IPS-15b (cell line): ENCODE measurements around the gene DIP2C.

Experiments
- H3K27me3 ChIP-seq: one replicate; pipeline ENCODE4 v1.6.1; 2013; ENCODE audit warnings: low read length; ENCODE audit not compliant: control insufficient read depth, insufficient read depth
- H3K36me3 ChIP-seq: one replicate; pipeline ENCODE4 v1.6.1; 2013; ENCODE audit warnings: low read length; ENCODE audit not compliant: control insufficient read depth, insufficient read depth
- H3K4me1 ChIP-seq: one replicate; pipeline ENCODE4 v1.6.1; 2013; ENCODE audit warnings: mild to moderate bottlenecking, low read length; ENCODE audit not compliant: control insufficient read depth, insufficient read depth
- H3K4me3 ChIP-seq: one replicate; pipeline ENCODE4 v1.5.1; 2013; ENCODE audit warnings: low read depth, low read length
- H3K9ac ChIP-seq: one replicate; pipeline ENCODE4 v1.6.1; 2013; ENCODE audit warnings: low read depth, mild to moderate bottlenecking, low read length
- H3K9me3 ChIP-seq: one replicate; pipeline ENCODE4 v1.6.1; 2013; ENCODE audit warnings: mild to moderate bottlenecking, low read length; ENCODE audit not compliant: control insufficient read depth, insufficient read depth

Gene DIP2C

DNA sequence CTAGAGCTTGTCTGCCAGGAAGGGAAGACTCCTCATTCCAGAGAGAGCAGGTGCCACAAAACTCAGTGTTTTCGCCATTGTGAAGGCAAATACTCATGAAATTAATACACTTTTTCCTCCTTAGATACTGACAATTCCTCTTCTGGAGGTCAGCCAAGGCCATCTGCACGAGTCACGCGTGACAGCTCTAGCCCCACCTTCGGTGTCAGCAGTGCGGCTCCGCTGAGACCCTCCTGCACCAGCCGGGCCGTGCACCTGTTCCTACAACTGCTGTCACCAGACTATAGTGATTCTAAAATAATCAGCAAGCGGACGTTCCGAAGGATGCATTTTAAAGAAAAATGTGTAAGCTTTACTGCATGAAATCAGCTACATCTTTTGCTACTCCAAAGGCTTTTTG, 127.7 kb downstream of the DIP2C start:
- no peaks in the 10 kb centered on the region for H3K36me3 ChIP-seq
- peaks cover 9% of the 10 kb centered on the region for H3K4me1 ChIP-seq
- H3K9me3 ChIP-seq: no peaks in the 10 kb centered on the region
- H3K9ac ChIP-seq: no peak overlapping the region
- H3K4me3 ChIP-seq: no peak overlapping the region
- H3K27me3 ChIP-seq: no peaks in the 10 kb centered on the region

DNA sequence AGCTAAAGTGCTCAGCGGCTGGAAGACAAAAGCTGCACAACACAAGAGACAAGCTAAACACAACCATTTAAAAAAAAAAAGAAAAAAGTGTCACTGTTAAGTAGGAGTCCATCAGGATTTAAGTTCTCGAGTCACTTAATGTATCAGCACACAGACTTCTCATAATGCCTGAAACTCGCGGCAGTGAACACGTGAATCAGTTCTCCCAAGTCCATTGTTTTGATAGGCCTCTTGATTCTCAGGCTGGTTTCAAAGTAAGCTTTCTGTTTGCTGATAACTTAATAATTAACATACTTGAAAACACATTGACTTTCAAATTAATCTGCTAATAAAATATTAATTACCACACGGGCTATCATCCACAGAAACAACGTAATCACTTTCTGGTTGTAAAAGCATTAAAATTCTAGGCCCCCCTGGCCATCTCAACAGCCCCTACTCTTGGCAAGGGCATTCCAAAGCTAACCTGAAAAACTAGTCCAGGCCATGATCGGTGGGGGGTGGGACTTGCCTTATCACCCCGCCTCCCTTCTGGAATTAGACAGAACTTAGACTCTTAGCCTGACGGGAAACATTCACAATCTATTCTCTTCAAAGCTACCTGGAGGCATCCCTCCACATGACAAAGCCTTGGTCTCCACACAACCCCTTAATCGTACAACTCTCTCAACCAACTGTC, 129.0 kb downstream of the DIP2C start:
- Histone ChIP-seq H3K9ac (no peak overlapping the region), H3K27me3 (no peaks in the 10 kb centered on the region), H3K36me3 (no peaks in the 10 kb centered on the region), H3K9me3 (no peaks in the 10 kb centered on the region), H3K4me1 (peaks cover 9% of the 10 kb centered on the region), H3K4me3 (no peak overlapping the region)

DNA sequence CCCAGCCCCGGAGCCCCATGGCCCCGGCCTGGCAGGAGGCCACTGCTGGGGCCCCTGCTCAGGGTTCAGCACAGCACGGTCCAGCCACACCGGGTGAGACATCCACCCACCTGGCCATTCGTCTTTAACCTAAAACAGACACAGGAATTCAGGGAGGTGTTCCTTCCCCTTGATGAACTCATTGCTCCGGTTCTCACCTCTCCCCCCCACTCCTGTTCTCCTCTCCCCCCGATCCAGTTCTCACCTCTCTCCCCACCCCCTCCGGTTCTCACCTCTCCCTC, 129.8 kb downstream of the DIP2C start:
- Histone ChIP-seq H3K9me3 (no peaks in the 10 kb centered on the region), H3K4me3 (no peak overlapping the region), H3K4me1 (peaks cover 9% of the 10 kb centered on the region), H3K36me3 (no peaks in the 10 kb centered on the region), H3K27me3 (no peaks in the 10 kb centered on the region), H3K9ac (no peak overlapping the region)

DNA sequence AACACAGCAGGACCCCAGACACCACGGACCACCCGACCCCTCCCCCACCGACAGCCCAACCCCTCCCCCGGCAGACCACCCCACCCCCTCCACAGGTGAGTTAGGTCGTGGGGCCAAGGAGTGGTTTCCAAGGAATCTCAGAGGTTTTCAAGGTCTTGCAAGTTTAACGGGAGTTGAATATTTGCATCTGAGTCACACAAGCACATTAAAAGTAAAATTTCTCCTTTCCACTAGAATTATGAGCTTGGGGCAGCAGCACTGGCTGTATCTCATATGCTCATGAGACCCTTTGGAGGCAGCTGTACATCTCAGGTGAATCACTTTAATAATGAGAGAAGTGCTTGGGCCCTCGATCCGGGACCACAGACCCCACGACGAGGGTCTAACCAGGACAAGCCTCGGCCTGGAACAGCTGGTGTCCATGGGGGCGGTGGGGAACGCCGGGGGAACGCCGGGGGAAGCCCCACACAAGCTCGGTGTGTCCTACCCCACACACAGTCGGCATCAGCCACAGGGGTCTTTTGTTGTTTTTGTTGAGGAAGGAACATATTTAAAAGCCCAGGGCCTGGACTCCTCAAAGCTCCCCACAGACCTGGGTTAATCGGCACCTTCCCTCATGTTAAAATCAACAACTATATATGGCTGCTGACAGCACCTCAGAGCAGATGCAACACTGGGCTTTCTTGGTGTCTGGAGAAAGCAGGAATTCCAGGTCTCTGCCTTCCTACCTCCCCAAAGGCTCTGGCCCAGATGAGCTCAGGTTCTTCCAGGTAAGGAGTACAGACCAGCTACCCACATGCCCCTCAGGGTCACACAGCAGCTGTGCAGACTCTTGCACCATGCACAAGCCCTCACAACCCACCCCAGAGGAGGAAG, 130.3 kb downstream of the DIP2C start:
- peaks cover 9% of the 10 kb centered on the region for H3K4me1 ChIP-seq
- no peaks in the 10 kb centered on the region for H3K36me3 ChIP-seq
- no peak overlapping the region for H3K9ac ChIP-seq
- no peaks in the 10 kb centered on the region for H3K27me3 ChIP-seq
- no peaks in the 10 kb centered on the region for H3K9me3 ChIP-seq
- H3K4me3 ChIP-seq: no peak overlapping the region

DNA sequence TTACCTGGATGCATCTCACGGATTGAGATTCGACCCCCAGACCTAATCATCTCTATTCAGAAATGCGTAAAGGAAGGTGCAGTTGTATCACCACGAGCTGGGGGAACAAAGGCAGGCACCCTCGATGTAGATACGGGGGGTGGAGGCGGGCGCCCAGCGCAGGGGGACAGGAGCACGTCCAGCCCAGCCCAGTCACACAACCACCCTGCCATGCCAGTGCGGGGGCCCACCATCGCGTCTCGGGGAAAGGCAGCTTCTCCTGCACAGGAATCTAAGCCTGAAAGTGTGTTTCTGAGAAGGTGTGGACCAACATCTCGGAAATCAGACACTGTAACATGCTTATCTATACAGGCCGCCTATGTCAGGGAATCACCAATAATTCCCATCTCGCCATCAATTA, 131.1 kb downstream of the DIP2C start:
- no peak overlapping the region for H3K4me3 ChIP-seq
- no peak overlapping the region for H3K9ac ChIP-seq
- H3K27me3 ChIP-seq: no peaks in the 10 kb centered on the region
- no peaks in the 10 kb centered on the region for H3K36me3 ChIP-seq
- H3K4me1 ChIP-seq: peaks cover 9% of the 10 kb centered on the region
- no peaks in the 10 kb centered on the region for H3K9me3 ChIP-seq

DNA sequence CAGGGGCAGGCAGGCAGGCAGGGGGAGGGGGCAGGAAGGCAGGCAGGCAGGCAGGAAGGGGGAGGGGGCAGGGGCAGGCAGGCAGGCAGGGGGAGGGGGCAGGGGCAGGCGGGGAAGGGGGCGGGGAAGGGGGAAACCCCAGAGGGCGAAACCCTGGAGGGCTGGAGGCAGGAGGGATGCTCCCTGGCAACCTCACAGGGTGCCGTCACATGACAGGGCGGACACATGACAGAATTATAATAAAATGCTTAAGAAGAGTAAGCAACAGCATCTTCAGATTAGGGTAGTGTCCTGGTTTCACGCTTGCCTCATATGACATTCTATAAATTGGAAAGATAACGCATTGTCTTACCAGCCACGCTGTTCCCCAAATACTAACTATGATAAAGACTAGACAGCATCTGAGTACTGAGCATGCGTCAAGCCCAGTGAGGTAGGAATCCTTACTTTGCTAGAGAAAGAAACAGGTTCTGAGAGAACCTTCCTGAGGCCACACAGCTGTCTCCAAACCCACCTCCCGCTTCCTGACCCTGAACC, 131.6 kb downstream of the DIP2C start:
- H3K9ac ChIP-seq: no peak overlapping the region
- H3K9me3 ChIP-seq: no peaks in the 10 kb centered on the region
- no peaks in the 10 kb centered on the region for H3K27me3 ChIP-seq
- H3K4me3 ChIP-seq: no peak overlapping the region
- H3K4me1 ChIP-seq: peaks cover 9% of the 10 kb centered on the region
- H3K36me3 ChIP-seq: no peaks in the 10 kb centered on the region

DNA sequence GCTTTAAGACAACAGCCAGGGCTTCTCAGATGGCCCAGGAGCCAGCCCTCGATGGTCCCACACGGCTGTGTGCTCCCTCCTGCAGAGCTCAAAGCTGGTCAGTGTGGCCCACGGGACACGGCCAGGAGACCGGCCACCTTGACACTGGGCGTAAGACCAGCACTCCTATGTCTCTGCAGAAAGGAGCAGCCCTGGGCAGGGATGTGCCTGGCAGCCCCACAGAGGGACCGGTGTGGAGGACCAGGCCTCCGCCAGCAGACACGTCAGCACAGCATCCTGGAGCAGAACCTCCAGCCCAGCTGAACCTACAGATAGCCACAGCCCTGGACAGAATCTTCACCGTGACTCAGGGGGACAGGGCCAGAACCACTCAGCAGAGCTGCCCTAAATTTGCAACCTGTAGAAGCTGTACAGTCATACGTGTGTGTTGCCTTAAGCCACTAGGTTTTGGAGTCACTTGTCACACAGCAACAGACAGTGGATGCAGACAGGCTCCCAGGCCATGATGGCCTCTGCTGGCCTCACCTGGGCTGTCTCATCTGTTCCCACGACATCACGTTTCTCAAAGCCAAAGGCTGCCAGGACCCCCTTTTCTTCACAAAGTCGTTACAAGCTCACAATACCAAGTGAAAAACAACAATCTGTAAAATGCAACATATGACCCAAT, 132.4 kb downstream of the DIP2C start:
- Histone ChIP-seq H3K4me3 (no peak overlapping the region), H3K36me3 (no peaks in the 10 kb centered on the region), H3K27me3 (no peaks in the 10 kb centered on the region), H3K9ac (no peak overlapping the region), H3K9me3 (no peaks in the 10 kb centered on the region), H3K4me1 (peaks cover 9% of the 10 kb centered on the region)

DNA sequence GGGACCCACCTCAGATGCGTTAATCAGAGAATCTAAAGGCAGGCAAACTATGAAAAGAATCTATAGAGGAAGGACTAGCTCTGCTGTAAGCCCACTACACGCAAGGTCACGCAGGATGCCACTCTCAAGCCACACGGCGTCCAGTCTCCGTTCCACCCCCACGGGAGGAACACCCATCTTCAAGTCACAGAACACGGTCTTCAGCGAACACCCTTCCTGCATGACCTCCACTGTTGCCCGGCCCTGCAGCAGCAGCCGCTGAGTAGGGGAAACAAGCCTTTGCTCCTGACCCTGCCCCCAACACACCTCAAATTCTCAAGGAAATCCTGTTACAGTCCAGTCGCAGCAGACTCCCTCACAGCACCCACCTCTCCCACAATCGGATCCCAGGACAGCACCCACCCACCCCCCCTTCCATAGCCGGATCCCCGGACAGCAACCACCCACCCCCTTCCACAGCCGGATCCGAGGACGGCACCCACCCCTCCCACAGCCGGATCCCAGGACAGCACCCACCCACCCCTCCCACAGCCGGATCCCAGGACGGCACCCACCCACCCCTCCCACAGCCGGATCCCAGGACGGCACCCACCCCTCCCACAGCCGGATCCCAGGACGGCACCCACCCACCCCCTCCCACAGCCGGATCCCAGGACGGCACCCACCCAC, 133.7 kb downstream of the DIP2C start:
- H3K4me1 ChIP-seq: peaks cover 9% of the 10 kb centered on the region
- no peaks in the 10 kb centered on the region for H3K9me3 ChIP-seq
- no peak overlapping the region for H3K9ac ChIP-seq
- no peak overlapping the region for H3K4me3 ChIP-seq
- no peaks in the 10 kb centered on the region for H3K36me3 ChIP-seq
- no peaks in the 10 kb centered on the region for H3K27me3 ChIP-seq

DNA sequence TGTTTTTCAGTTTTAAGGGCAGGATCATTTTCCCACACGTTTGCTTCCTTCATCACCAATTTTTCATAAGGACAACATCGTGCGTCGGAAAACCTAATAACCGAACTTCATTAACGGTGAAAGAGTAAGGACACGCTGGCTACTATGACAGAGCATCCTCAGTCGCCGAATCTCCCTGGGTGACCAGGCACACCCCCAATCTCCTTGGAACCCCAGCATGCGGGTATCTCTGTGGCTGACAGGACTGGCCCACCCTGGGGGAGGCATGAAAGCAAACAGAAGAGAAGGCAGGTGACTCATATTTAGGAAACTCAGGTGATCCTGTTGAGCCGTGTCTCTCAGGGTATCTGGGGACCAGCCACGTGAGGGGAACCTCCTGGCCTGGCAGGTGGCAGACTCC, 134.2 kb downstream of the DIP2C start:
- H3K9me3 ChIP-seq: no peaks in the 10 kb centered on the region
- H3K27me3 ChIP-seq: no peaks in the 10 kb centered on the region
- no peak overlapping the region for H3K9ac ChIP-seq
- no peak overlapping the region for H3K4me3 ChIP-seq
- no peaks in the 10 kb centered on the region for H3K36me3 ChIP-seq
- peaks cover 9% of the 10 kb centered on the region for H3K4me1 ChIP-seq

DNA sequence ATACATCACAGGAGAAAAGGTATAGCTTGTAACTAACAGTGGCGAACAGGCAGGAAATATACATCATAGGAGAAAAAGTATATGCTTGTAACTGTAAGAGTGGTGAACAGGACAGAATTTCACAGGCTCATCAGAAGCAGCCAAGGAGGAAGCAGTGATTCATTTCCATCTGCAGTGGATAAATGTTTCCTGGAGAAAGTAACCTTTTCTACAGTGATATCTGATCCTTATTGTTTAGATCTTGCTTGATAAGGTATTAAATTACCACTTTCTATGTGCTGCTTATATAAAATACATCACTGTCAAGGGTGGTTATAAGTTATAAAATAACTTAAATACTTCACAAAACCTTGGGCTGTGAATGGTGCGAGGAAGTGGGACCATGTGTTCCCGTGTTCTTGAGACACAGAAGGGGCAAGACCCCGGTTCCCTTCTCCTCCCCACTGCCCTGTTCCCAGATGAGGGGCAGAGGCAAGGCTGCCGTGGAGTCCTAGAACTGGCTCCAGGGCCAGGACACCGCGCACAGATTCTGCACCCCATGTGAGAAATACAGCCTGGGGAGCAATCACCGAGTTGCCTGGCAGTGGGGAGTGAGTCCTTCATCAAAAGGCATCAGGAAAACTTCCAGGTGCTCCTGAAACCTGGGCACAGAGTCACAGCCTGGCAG, 135.2 kb downstream of the DIP2C start:
- Histone ChIP-seq H3K27me3 (no peaks in the 10 kb centered on the region), H3K9ac (no peak overlapping the region), H3K9me3 (no peaks in the 10 kb centered on the region), H3K36me3 (no peaks in the 10 kb centered on the region), H3K4me1 (peaks cover 9% of the 10 kb centered on the region), H3K4me3 (no peak overlapping the region)

DNA sequence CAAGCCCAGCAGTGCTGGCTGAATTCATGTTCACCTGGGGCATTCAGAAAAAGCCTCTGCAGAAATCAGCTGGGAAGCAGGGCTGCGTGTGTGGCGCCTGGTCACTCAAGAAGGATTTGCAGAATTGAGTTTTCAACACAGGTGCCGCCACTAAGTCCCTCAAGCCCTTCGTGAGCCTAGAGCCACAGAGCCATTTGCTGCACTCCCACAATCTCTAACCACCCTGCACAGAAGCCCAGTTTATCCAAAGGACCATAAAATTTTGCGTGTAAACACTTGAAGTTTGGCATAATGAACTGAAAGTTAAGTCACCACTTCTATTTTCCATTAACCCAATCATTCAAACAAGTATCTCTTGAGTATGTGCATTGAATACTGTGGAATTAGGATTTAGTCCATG, 136.2 kb downstream of the DIP2C start:
- Histone ChIP-seq H3K4me1 (peaks cover 8% of the 10 kb centered on the region), H3K27me3 (no peaks in the 10 kb centered on the region), H3K9ac (no peak overlapping the region), H3K9me3 (no peaks in the 10 kb centered on the region), H3K4me3 (no peak overlapping the region), H3K36me3 (no peaks in the 10 kb centered on the region)
